ENCODE measurements around the gene DHRS3. TPM values are rescaled to one million over a fixed set of nuclear protein-coding genes. Genes with fewer than 3 reads are reported as not detected.

The DHRS3 gene
- total and polyA plus RNA-seq, 2 donors (not counting 1 experiment from before 2014, with no cell fraction given): 8.4 to 36.8 TPM

- no peak overlapping the region for H2AFZ ChIP-seq (ENCODE audit: low read length)
- H3K27me3 ChIP-seq (ENCODE audit: control insufficient read depth, insufficient read depth, low read length): peaks cover 4% of the 10 kb centered on the region
- H3K4me2 ChIP-seq (ENCODE audit: extremely low read depth, insufficient read depth, low read length): no peak overlapping the region
- no peak overlapping the region for H3K4me3 ChIP-seq (replicated peaks in 1 of 4; ENCODE audit: control extremely low read depth in 1 of 4, insufficient read depth in 1 of 4, low read depth in 3 of 4, low read length in 4 of 4)
- TF ChIP-seq EZH2 (IDR thresholded peaks at IDR 0.05; ENCODE audit: low read length, missing control alignments): no peak
- TF ChIP-seq CTCF (conservative IDR thresholded peaks at IDR 0.05 in 1 of 2, IDR thresholded peaks at IDR 0.05 in 1 of 2; ENCODE audit: low read depth in 1 of 2, low read length in 2 of 2): no peak
- DNase-seq (ENCODE audit: low read depth in 2 of 2): no peak
- H3K9ac ChIP-seq (ENCODE audit: insufficient read depth, low read length): no peak overlapping the region
- no peaks in the 10 kb centered on the region for H3K4me1 ChIP-seq (ENCODE audit: control insufficient read depth, extremely low read depth, insufficient read depth, low read length)
- H3K36me3 ChIP-seq (ENCODE audit: control insufficient read depth, insufficient read depth, low read length): no peaks in the 10 kb centered on the region
- H3K9me3 ChIP-seq (ENCODE audit: control insufficient read depth, insufficient read depth, low read depth, low read length): no peaks in the 10 kb centered on the region
- H3K79me2 ChIP-seq (ENCODE audit: control insufficient read depth, insufficient read depth, low read length): no peaks in the 10 kb centered on the region
- H3K27ac ChIP-seq (ENCODE audit: insufficient read depth, low read length): no peak overlapping the region
- H4K20me1 ChIP-seq (ENCODE audit: control insufficient read depth, extremely low read depth, insufficient read depth, low read length): no peaks in the 10 kb centered on the region
Observed at GRCh38 chr1:12643079-12643478, 25.1 kb upstream of the DHRS3 start.

- H3K9ac ChIP-seq (ENCODE audit: insufficient read depth, low read length): no peak overlapping the region
- H3K36me3 ChIP-seq (ENCODE audit: control insufficient read depth, insufficient read depth, low read length): no peaks in the 10 kb centered on the region
- no peak for DNase-seq (ENCODE audit: low read depth in 2 of 2)
- no peaks in the 10 kb centered on the region for H4K20me1 ChIP-seq (ENCODE audit: control insufficient read depth, extremely low read depth, insufficient read depth, low read length)
- no peak overlapping the region for H2AFZ ChIP-seq (ENCODE audit: low read length)
- no peaks in the 10 kb centered on the region for H3K9me3 ChIP-seq (ENCODE audit: control insufficient read depth, insufficient read depth, low read depth, low read length)
- H3K4me2 ChIP-seq (ENCODE audit: extremely low read depth, insufficient read depth, low read length): no peak overlapping the region
- TF ChIP-seq EZH2 (IDR thresholded peaks at IDR 0.05; ENCODE audit: low read length, missing control alignments): no peak
- no peak for TF ChIP-seq CTCF (conservative IDR thresholded peaks at IDR 0.05 in 1 of 2, IDR thresholded peaks at IDR 0.05 in 1 of 2; ENCODE audit: low read depth in 1 of 2, low read length in 2 of 2)
- peaks cover 4% of the 10 kb centered on the region for H3K27me3 ChIP-seq (ENCODE audit: control insufficient read depth, insufficient read depth, low read length)
- no peak overlapping the region for H3K27ac ChIP-seq (ENCODE audit: insufficient read depth, low read length)
- H3K4me3 ChIP-seq (replicated peaks in 1 of 4; ENCODE audit: control extremely low read depth in 1 of 4, insufficient read depth in 1 of 4, low read depth in 3 of 4, low read length in 4 of 4): no peak overlapping the region
- H3K79me2 ChIP-seq (ENCODE audit: control insufficient read depth, insufficient read depth, low read length): no peaks in the 10 kb centered on the region
- H3K4me1 ChIP-seq (ENCODE audit: control insufficient read depth, extremely low read depth, insufficient read depth, low read length): no peaks in the 10 kb centered on the region
Observed at GRCh38 chr1:12640958-12641272, 22.9 kb upstream of the DHRS3 start.

GRCh38 chr1:12640237-12640957, 22.4 kb upstream of the DHRS3 start:
- H3K79me2 ChIP-seq (ENCODE audit: control insufficient read depth, insufficient read depth, low read length): no peaks in the 10 kb centered on the region
- H4K20me1 ChIP-seq (ENCODE audit: control insufficient read depth, extremely low read depth, insufficient read depth, low read length): no peaks in the 10 kb centered on the region
- no peak overlapping the region for H3K4me2 ChIP-seq (ENCODE audit: extremely low read depth, insufficient read depth, low read length)
- no peaks in the 10 kb centered on the region for H3K9me3 ChIP-seq (ENCODE audit: control insufficient read depth, insufficient read depth, low read depth, low read length)
- H2AFZ ChIP-seq (ENCODE audit: low read length): no peak overlapping the region
- TF ChIP-seq EZH2 (IDR thresholded peaks at IDR 0.05; ENCODE audit: low read length, missing control alignments) (no peak), CTCF (conservative IDR thresholded peaks at IDR 0.05 in 1 of 2, IDR thresholded peaks at IDR 0.05 in 1 of 2; ENCODE audit: low read depth in 1 of 2, low read length in 2 of 2) (no peak)
- no peaks in the 10 kb centered on the region for H3K36me3 ChIP-seq (ENCODE audit: control insufficient read depth, insufficient read depth, low read length)
- H3K4me1 ChIP-seq (ENCODE audit: control insufficient read depth, extremely low read depth, insufficient read depth, low read length): no peaks in the 10 kb centered on the region
- no peak for DNase-seq (ENCODE audit: low read depth in 2 of 2)
- no peak overlapping the region for H3K27ac ChIP-seq (ENCODE audit: insufficient read depth, low read length)
- H3K27me3 ChIP-seq (ENCODE audit: control insufficient read depth, insufficient read depth, low read length): peaks cover 4% of the 10 kb centered on the region
- H3K9ac ChIP-seq (ENCODE audit: insufficient read depth, low read length): no peak overlapping the region
- H3K4me3 ChIP-seq (replicated peaks in 1 of 4; ENCODE audit: control extremely low read depth in 1 of 4, insufficient read depth in 1 of 4, low read depth in 3 of 4, low read length in 4 of 4): no peak overlapping the region
